Ascending aorta (tissue), 2 donors: ENCODE data around the gene MTFMT. TPM values are rescaled to one million over a fixed set of nuclear protein-coding genes. Genes with fewer than 3 reads are reported as not detected.

Experiments used
- DNase-seq, 2 donors: peaks; one replicate each; pipeline ENCODE4 v3.0.0-alpha.2; 2019; ENCODE audit warnings: low spot score in 2 of 2
- H3K27ac ChIP-seq, 2 donors: fragments of 200-600 bp; sonication (generic); one replicate each; pipeline ENCODE4 v1.5.1; 2016 to 2017; ENCODE audit warnings: mild to moderate bottlenecking in 1 of 2
- H3K27me3 ChIP-seq: fragments of 200-600 bp; sonication (generic); one replicate; pipeline ENCODE4 v1.5.1; 2017
- H3K36me3 ChIP-seq, 2 donors: fragments of 200-600 bp; sonication (generic); one replicate each; pipeline ENCODE4 v1.5.1; 2016
- H3K4me1 ChIP-seq, 2 donors: fragments of 200-600 bp; sonication (generic); one replicate each; pipeline ENCODE4 v1.5.1; 2016 to 2017; ENCODE audit warnings: mild to moderate bottlenecking in 1 of 2
- H3K4me3 ChIP-seq, 2 donors: fragments of 200-600 bp; sonication (generic); one replicate each; pipeline ENCODE4 v1.5.1; 2016 to 2017; ENCODE audit warnings: mild to moderate bottlenecking in 1 of 2
- H3K9me3 ChIP-seq, 2 donors: fragments of 200-600 bp; sonication (generic); one replicate each; pipeline ENCODE4 v1.5.1; 2016
- CTCF ChIP-seq, 3 experiments: fragments of 200-600 bp in 2 of 3; fragments of 450-650 bp in 1 of 3; sonication (generic) in 2 of 3; IDR thresholded peaks; one replicate each; pipeline ENCODE4 v1.5.1; 2016 to 2019; ENCODE audit warnings: antibody characterized with exemption in 3 of 3, mild to moderate bottlenecking in 1 of 3, moderate library complexity in 1 of 3
- intact Hi-C: fragments of 100-400 bp; cut with DNase I; formaldehyde crosslinking; loops from one replicate; pipeline ENCODE4 v1.15.1; 2023
- total RNA-seq: library from RNA; depleted of rRNA; stranded (reverse); fragments of >200 nt; gene quantifications from one replicate; pipeline ENCODE4 v1.1.0, GENCODE V29; 2016

Gene MTFMT
- total RNA-seq, 1 donor from 2014 or later: 54.7 TPM

- no peak for DNase-seq
- H3K27me3 ChIP-seq: no peaks in the 10 kb centered on the region
- H3K36me3 ChIP-seq: peaks cover 2 to 6% of the 10 kb centered on the region in 2 donors
- TF ChIP-seq CTCF (IDR thresholded peaks at IDR 0.05): no peak
- H3K4me3 ChIP-seq: no peak overlapping the region
- H3K4me1 ChIP-seq: no peaks in the 10 kb centered on the region
- H3K9me3 ChIP-seq: no peaks in the 10 kb centered on the region
- no peak overlapping the region for H3K27ac ChIP-seq
- intact Hi-C loops: no loop called here
Measured at GRCh38 chr15:64997745-64998375, 31.6 kb downstream of the MTFMT start.

- Histone ChIP-seq H3K36me3 (peaks cover 0 to 6% of the 10 kb centered on the region in 2 donors), H3K9me3 (no peaks in the 10 kb centered on the region), H3K27me3 (no peaks in the 10 kb centered on the region), H3K4me1 (no peaks in the 10 kb centered on the region), H3K4me3 (no peak overlapping the region), H3K27ac (no peak overlapping the region)
- intact Hi-C loops: no loop called here
- TF ChIP-seq CTCF (IDR thresholded peaks at IDR 0.05): no peak
- DNase-seq: no peak
Measured at GRCh38 chr15:64997066-64997465, 32.4 kb downstream of the MTFMT start.

- no peak for TF ChIP-seq CTCF (IDR thresholded peaks at IDR 0.05)
- no peak overlapping the region for H3K4me3 ChIP-seq
- intact Hi-C loops: no loop called here
- no peaks in the 10 kb centered on the region for H3K4me1 ChIP-seq
- no peak overlapping the region for H3K27ac ChIP-seq
- no peaks in the 10 kb centered on the region for H3K36me3 ChIP-seq
- DNase-seq: no peak
- no peaks in the 10 kb centered on the region for H3K27me3 ChIP-seq
- H3K9me3 ChIP-seq: no peaks in the 10 kb centered on the region
Measured at GRCh38 chr15:64993290-64993689, 36.1 kb downstream of the MTFMT start.

- Histone ChIP-seq H3K9me3 (no peaks in the 10 kb centered on the region), H3K4me1 (no peaks in the 10 kb centered on the region), H3K27me3 (no peaks in the 10 kb centered on the region), H3K36me3 (no peaks in the 10 kb centered on the region), H3K4me3 (no peak overlapping the region), H3K27ac (no peak overlapping the region)
- no peak for TF ChIP-seq CTCF (IDR thresholded peaks at IDR 0.05)
- no peak for DNase-seq
- intact Hi-C loops: no loop called here
Measured at GRCh38 chr15:64991536-64992135, 37.8 kb downstream of the MTFMT start.

- Histone ChIP-seq H3K4me1 (no peaks in the 10 kb centered on the region), H3K36me3 (no peaks in the 10 kb centered on the region), H3K9me3 (no peaks in the 10 kb centered on the region), H3K27ac (peak overlapping the region; percentile 94 to 96), H3K27me3 (no peaks in the 10 kb centered on the region), H3K4me3 (peak overlapping the region; percentile 92 to 98)
- intact Hi-C loops: loop anchor here (1.0 kb wide), 1 partner anchor 149 kb away; the partner anchor contains the start of gene PLEKHO2
- TF ChIP-seq CTCF (IDR thresholded peaks at IDR 0.05): no peak
- no peak for DNase-seq
Measured at GRCh38 chr15:64990168-64990470, 39.3 kb downstream of the MTFMT start.
